GM23338 (cell line): ENCODE measurements around the gene DGAT2. TPM values are rescaled to one million over a fixed set of nuclear protein-coding genes. Genes with fewer than 3 reads are reported as not detected.
A peak's percentile ranks its signal among the peaks of the same experiment; 100 is the strongest.

ENCODE experiments used
- ATAC-seq: fragments of 200-7000 bp; cut with Tn5 transposase; 3 replicates; pipeline ENCODE4 v1.9.1; 2020
- DNase-seq: peaks from one replicate; pipeline ENCODE4 v3.0.0-alpha.2; 2015; ENCODE audit warnings: low spot score
- H2AFZ ChIP-seq: fragments of 200-600 bp; sonication (generic); 2 replicates; pipeline ENCODE4 v1.8.0; 2016; ENCODE audit warnings: antibody characterized with exemption, mild to moderate bottlenecking, moderate library complexity
- H3F3A ChIP-seq: fragments of 200-600 bp; sonication (generic); replicated peaks from 2 replicates; pipeline ENCODE4 v1.8.0; 2017; ENCODE audit warnings: antibody characterized with exemption, mixed run types, low read depth
- H3K27ac ChIP-seq: fragments of 200-600 bp; sonication (generic); 2 replicates; pipeline ENCODE4 v1.6.1; 2016; ENCODE audit warnings: low read depth
- H3K27me3 ChIP-seq: fragments of 200-600 bp; sonication (generic); 2 replicates; pipeline ENCODE4 v1.8.0; 2016; ENCODE audit warnings: mild to moderate bottlenecking, mixed run types, moderate library complexity; ENCODE audit not compliant: insufficient read depth
- H3K36me3 ChIP-seq: fragments of 200-600 bp; sonication (generic); 2 replicates; pipeline ENCODE4 v1.8.0; 2016; ENCODE audit warnings: mild to moderate bottlenecking; ENCODE audit not compliant: insufficient read depth
- H3K4me1 ChIP-seq: fragments of 200-600 bp; sonication (generic); 2 replicates; pipeline ENCODE4 v1.8.0; 2016; ENCODE audit warnings: mild to moderate bottlenecking, moderate library complexity; ENCODE audit not compliant: insufficient read depth
- H3K4me2 ChIP-seq: fragments of 200-600 bp; sonication (generic); 2 replicates; pipeline ENCODE4 v1.7.1; 2017; ENCODE audit warnings: mixed run types
- H3K4me3 ChIP-seq: fragments of 200-600 bp; sonication (generic); 2 replicates; pipeline ENCODE4 v1.6.1; 2016; ENCODE audit warnings: mixed run types
- H3K79me2 ChIP-seq: fragments of 200-600 bp; sonication (generic); replicated peaks from 2 replicates; pipeline ENCODE4 v1.8.0; 2017; ENCODE audit warnings: mild to moderate bottlenecking; ENCODE audit not compliant: insufficient read depth
- H3K9me2 ChIP-seq: fragments of 200-600 bp; sonication (generic); 2 replicates; pipeline ENCODE4 v1.8.0; 2017; ENCODE audit not compliant: insufficient read depth
- H4K20me1 ChIP-seq: fragments of 200-600 bp; sonication (generic); replicated peaks from 2 replicates; pipeline ENCODE4 v1.8.0; 2017; ENCODE audit warnings: mild to moderate bottlenecking; ENCODE audit not compliant: insufficient read depth
- H3K27ac Mint-ChIP-seq: 2 replicates; pipeline ENCODE4 v1.8.0; 2020; ENCODE audit warnings: inconsistent platforms, mild to moderate bottlenecking, moderate library complexity, mixed read lengths
- H3K27me3 Mint-ChIP-seq: 3 replicates; pipeline ENCODE4 v1.8.0; 2022; ENCODE audit warnings: low read depth, mild to moderate bottlenecking, moderate library complexity, mixed read lengths, inconsistent platforms; ENCODE audit not compliant: insufficient read depth, poor library complexity
- H3K36me3 Mint-ChIP-seq: 3 replicates; pipeline ENCODE4 v1.8.0; 2021; ENCODE audit warnings: low read depth, mild to moderate bottlenecking, inconsistent platforms, moderate library complexity, mixed read lengths
- H3K4me1 Mint-ChIP-seq: 3 replicates; pipeline ENCODE4 v1.8.0; 2020; ENCODE audit warnings: mild to moderate bottlenecking, inconsistent platforms, mixed read lengths
- H3K4me3 Mint-ChIP-seq: 3 replicates; pipeline ENCODE4 v1.8.0; 2021; ENCODE audit warnings: moderate library complexity, mild to moderate bottlenecking, inconsistent platforms, mixed read lengths
- H3K9me3 Mint-ChIP-seq: 3 replicates; pipeline ENCODE4 v1.8.0; 2020; ENCODE audit warnings: moderate library complexity, mild to moderate bottlenecking, inconsistent platforms, mixed read lengths
- CREB1 ChIP-seq: fragments of 250-450 bp; sonication (Bioruptor Pico); IDR thresholded peaks from 2 replicates; pipeline ENCODE4 v1.5.0; 2020; ENCODE audit warnings: low read depth, mild to moderate bottlenecking, moderate library complexity
- CTCF ChIP-seq, 2 experiments: fragments of 200-600 bp in 1 of 2; sonication (generic) in 1 of 2; conservative IDR thresholded peaks; 2 replicates each; pipeline versions ENCODE4 v1.5.1 to v1.6.1; 2016 to 2017; ENCODE audit warnings: antibody characterized with exemption in 2 of 2, low read depth in 2 of 2, mild to moderate bottlenecking in 2 of 2, moderate library complexity in 1 of 2
- ETS1 ChIP-seq: IDR thresholded peaks from 2 replicates; pipeline ENCODE4 v1.6.1; 2016; ENCODE audit warnings: antibody characterized with exemption
- EZH2 ChIP-seq: fragments of 200-600 bp; sonication (generic); IDR thresholded peaks from one replicate; pipeline ENCODE4 v1.8.0; 2017; ENCODE audit warnings: antibody characterized with exemption, mild to moderate bottlenecking, low read depth; ENCODE audit not compliant: unreplicated experiment
- EZH2phosphoT487 ChIP-seq: fragments of 200-600 bp; sonication (generic); IDR thresholded peaks from one replicate; pipeline ENCODE4 v1.8.1; 2018; ENCODE audit warnings: antibody characterized with exemption; ENCODE audit not compliant: unreplicated experiment
- NANOG ChIP-seq: IDR thresholded peaks from 2 replicates; pipeline ENCODE4 v1.6.1; 2016; ENCODE audit warnings: antibody characterized with exemption, borderline replicate concordance
- POLR2AphosphoS5 ChIP-seq: IDR thresholded peaks from 2 replicates; pipeline ENCODE4 v1.6.1; 2016; ENCODE audit warnings: antibody characterized with exemption, low read depth
- REST ChIP-seq: IDR thresholded peaks from one replicate; pipeline ENCODE4 v1.6.1; 2018; ENCODE audit warnings: antibody characterized with exemption; ENCODE audit not compliant: unreplicated experiment
- STAT1 ChIP-seq: IDR thresholded peaks from one replicate; pipeline ENCODE4 v1.6.1; 2016; ENCODE audit warnings: antibody characterized with exemption; ENCODE audit not compliant: unreplicated experiment
- ZNF114 ChIP-seq: fragments of 250-450 bp; sonication (Bioruptor Pico); IDR thresholded peaks from 2 replicates; pipeline ENCODE4 v1.5.0; 2020; ENCODE audit warnings: mild to moderate bottlenecking, moderate library complexity
- ZNF331 ChIP-seq: fragments of 250-450 bp; sonication (Bioruptor Pico); IDR thresholded peaks from 2 replicates; pipeline ENCODE4 v1.5.0; 2020; ENCODE audit warnings: low read depth, mild to moderate bottlenecking, moderate library complexity
- polyA plus RNA-seq: library from polyadenylated mRNA; unstranded; fragments of >200 nt; fragmentation: Nextera tagmentation; extraction: Ambion mirVana; gene quantifications from 2 replicates; pipeline ENCODE4 v1.2.1, GENCODE V29; 2016
- total RNA-seq: library from RNA; depleted of rRNA; stranded (reverse); fragments of >200 nt; shearing (Covaris generic); gene quantifications from 2 replicates; pipeline ENCODE4 v1.2.3, GENCODE V29; 2014

Gene DGAT2
- total and polyA plus RNA-seq, 2 experiments from 2014 or later: 1.9 to 2.6 TPM

GRCh38 chr11:75768909-75769771 lies 562 bp downstream of the DGAT2 start:
- Histone ChIP-seq H3K27me3 (peaks cover 52% of the 10 kb centered on the region), H3K27ac (no peak overlapping the region), H3K4me1 (peaks cover 11% of the 10 kb centered on the region; the same call in 1 of the 2 replicates), H3K4me3 (peak overlapping the region; percentile 66), H2AFZ (peak overlapping the region; percentile 94), H3K79me2 (no peaks in the 10 kb centered on the region), H4K20me1 (peaks cover 7% of the 10 kb centered on the region), H3K36me3 (no peaks in the 10 kb centered on the region), H3K9me2 (no peaks in the 10 kb centered on the region), H3F3A (no peaks in the 10 kb centered on the region), H3K4me2 (peak overlapping the region; percentile 88)
- DNase-seq (peak; percentile 46), ATAC-seq (peak; percentile 48)
- H3K27ac Mint-ChIP-seq: no peak overlapping the region
- H3K4me3 Mint-ChIP-seq: peak overlapping the region; percentile 66
- peaks cover 14% of the 10 kb centered on the region for H3K4me1 Mint-ChIP-seq
- TF ChIP-seq CREB1 (CRISPR knock-in tag) (no peak), STAT1 (no peak), EZH2 (peak; percentile 58), EZH2phosphoT487 (no peak), ZNF331 (CRISPR knock-in tag) (no peak)
- H3K36me3 Mint-ChIP-seq: no peaks in the 10 kb centered on the region; the same call in 1 of the 3 replicates
- H3K9me3 Mint-ChIP-seq: peaks cover 7% of the 10 kb centered on the region; the same call in 2 of the 3 replicates
- H3K27me3 Mint-ChIP-seq: peaks cover 44% of the 10 kb centered on the region

GRCh38 chr11:75770102-75770501 lies 1.5 kb downstream of the DGAT2 start:
- Mint-ChIP-seq H3K27ac (no peak overlapping the region), H3K27me3 (peaks cover 47% of the 10 kb centered on the region), H3K4me3 (no peak overlapping the region; the same call in 2 of the 3 replicates)
- no peak for TF ChIP-seq EZH2
- no peak for TF ChIP-seq CREB1 (CRISPR knock-in tag)
- TF ChIP-seq ETS1: no peak
- no peak for TF ChIP-seq EZH2phosphoT487
- no peak for TF ChIP-seq NANOG
- no peak for TF ChIP-seq CTCF (conservative IDR thresholded peaks at IDR 0.05; ENCODE audit: low read depth in 2 of 2)
- no peak for TF ChIP-seq STAT1
- no peak for TF ChIP-seq ZNF114 (CRISPR knock-in tag)
- no peak for TF ChIP-seq REST
- TF ChIP-seq POLR2AphosphoS5: no peak
- no peak for TF ChIP-seq ZNF331 (CRISPR knock-in tag)

More at GRCh38 chr11:75770102-75770501, 1.5 kb downstream of the DGAT2 start:
- no peaks in the 10 kb centered on the region for H3K79me2 ChIP-seq
- H3K9me3 Mint-ChIP-seq: peaks cover 7% of the 10 kb centered on the region; the same call in 2 of the 3 replicates
- H3K4me1 ChIP-seq: peaks cover 17% of the 10 kb centered on the region; the same call in 1 of the 2 replicates
- no peak for DNase-seq
- no peak overlapping the region for H2AFZ ChIP-seq
- peak overlapping the region; percentile 88; the same call in 1 of the 2 replicates for H3K4me2 ChIP-seq
- H3K36me3 ChIP-seq: no peaks in the 10 kb centered on the region
- no peaks in the 10 kb centered on the region; the same call in 1 of the 3 replicates for H3K36me3 Mint-ChIP-seq
- peaks cover 52% of the 10 kb centered on the region for H3K27me3 ChIP-seq
- H3F3A ChIP-seq: no peaks in the 10 kb centered on the region
- H4K20me1 ChIP-seq: peaks cover 7% of the 10 kb centered on the region
- H3K9me2 ChIP-seq: no peaks in the 10 kb centered on the region
- H3K4me3 ChIP-seq: no peak overlapping the region
- H3K27ac ChIP-seq: no peak overlapping the region
- no peak for ATAC-seq
- peaks cover 18% of the 10 kb centered on the region for H3K4me1 Mint-ChIP-seq
